DND-41 (cell line): ENCODE data around the gene METTL27.

Experiments used
- CTCF ChIP-seq: IDR thresholded peaks from 2 replicates; pipeline ENCODE4 v1.5.1; 2012; ENCODE audit warnings: borderline replicate concordance, low read length, moderate library complexity, mild to moderate bottlenecking; ENCODE audit not compliant: poor library complexity, severe bottlenecking; ENCODE audit errors: extremely low read depth
- EZH2 ChIP-seq: IDR thresholded peaks from 3 replicates; pipeline ENCODE4 v1.6.1; 2012; ENCODE audit warnings: borderline replicate concordance, low read depth, mild to moderate bottlenecking, moderate library complexity, low read length, inconsistent platforms; ENCODE audit not compliant: severe bottlenecking

- TF ChIP-seq CTCF: no peak
- TF ChIP-seq EZH2: no peak
Measured at GRCh38 chr7:73820013-73820412, 22.3 kb downstream of the METTL27 start.
